Measurements from ENCODE around the gene MORN1. TPM values are rescaled to one million over a fixed set of nuclear protein-coding genes. Genes with fewer than 3 reads are reported as not detected.

The MORN1 gene
- total and polyA plus RNA-seq, 2 donors (not counting 3 experiments of a cell fraction or from before 2014, with no cell fraction given), result 4.3 to 6.4 TPM

GRCh38 chr1:2315674-2316450, 75.5 kb downstream of the MORN1 start:
- peaks cover 7% of the 10 kb centered on the region for H3K4me1 ChIP-seq (ENCODE audit: control insufficient read depth, extremely low read depth, insufficient read depth, low read length)
- H3K9me3 ChIP-seq (replicated peaks; ENCODE audit: control insufficient read depth, insufficient read depth, low read length), result no peaks in the 10 kb centered on the region
- H3K4me2 ChIP-seq (ENCODE audit: insufficient read depth, low read length), result no peak overlapping the region
- H3K9ac ChIP-seq (replicated peaks; ENCODE audit: extremely low read depth, insufficient read depth, low read length), result no peak overlapping the region
- no peak for FAIRE-seq
- no peaks in the 10 kb centered on the region for H4K20me1 ChIP-seq (replicated peaks; ENCODE audit: control insufficient read depth, extremely low read depth, insufficient read depth, low read length)
- CTCF ChIA-PET, result interaction anchor here (0.6 to 6.8 kb wide), 24 partner anchors 11 to 937 kb away, joined by 3 to 51 read pairs (median 4); partner anchors contain the start of genes FAAP20, MORN1, RER1 and SKI
- H3K4me3 ChIP-seq (replicated peaks in 1 of 3; ENCODE audit: insufficient read depth in 1 of 3, low read depth in 1 of 3, low read length in 3 of 3), result no peak overlapping the region
- BruUV-seq (replicated peaks), result no TSS peak
- dilution Hi-C loops (cut with MboI; ENCODE audit: extremely low pct_ligation_motif_present, low sequenced_read_pairs) (no loop called here), intact Hi-C loops (cut with micrococcal nuclease) (loop anchor here (2.0 kb wide), 2 partner anchors 15 to 37 kb away; no protein-coding TSS in a partner anchor)
- no peak for DNase-seq (ENCODE audit: low read depth, low spot score)
- H2AFZ ChIP-seq (ENCODE audit: low read depth, low read length), result no peak overlapping the region
- H3K36me3 ChIP-seq (ENCODE audit: control insufficient read depth in 2 of 2, extremely low read depth in 1 of 2, insufficient read depth in 2 of 2, low read length in 2 of 2), result no peaks in the 10 kb centered on the region
- POLR2A ChIA-PET, result interaction anchor here (1.3 to 1.9 kb wide), 2 partner anchors 87 to 88 kb away, joined by 5 to 6 read pairs; no protein-coding TSS in a partner anchor
- H3K9me1 ChIP-seq (replicated peaks; ENCODE audit: control insufficient read depth, extremely low read depth, insufficient read depth, low read length), result no peaks in the 10 kb centered on the region
- H3K79me2 ChIP-seq (ENCODE audit: control insufficient read depth, insufficient read depth, low read length), result no peaks in the 10 kb centered on the region
- no peaks in the 10 kb centered on the region for H3K27me3 ChIP-seq (ENCODE audit: control insufficient read depth in 2 of 2, insufficient read depth in 2 of 2, low read length in 2 of 2)
- TF ChIP-seq JUN (IDR thresholded peaks at IDR 0.05; ENCODE audit: borderline replicate concordance, insufficient read depth, insufficient read length, low read depth), result no peak
- no peak for TF ChIP-seq EZH2 (IDR thresholded peaks at IDR 0.05; ENCODE audit: borderline replicate concordance, low read depth, low read length, severe bottlenecking)
- no peak for TF ChIP-seq POLR2A (IDR thresholded peaks at IDR 0.05; ENCODE audit: low read depth, low read length)
- no peak for TF ChIP-seq FOS (IDR thresholded peaks at IDR 0.05; ENCODE audit: borderline replicate concordance, insufficient read depth, low read length)
- TF ChIP-seq POLR2AphosphoS5 (IDR thresholded peaks at IDR 0.05; ENCODE audit: insufficient read depth, low read depth, low read length), result no peak
- no peak for TF ChIP-seq MYC (IDR thresholded peaks at IDR 0.05; ENCODE audit: low read depth, low read length)
- TF ChIP-seq MAX (IDR thresholded peaks at IDR 0.05; ENCODE audit: insufficient read depth, insufficient read length), result no peak
- no peak for TF ChIP-seq CTCF (IDR thresholded peaks at IDR 0.05; ENCODE audit: extremely low read depth in 1 of 2, insufficient read depth in 1 of 2, low read depth in 1 of 2, low read length in 2 of 2)
- no peak for TF ChIP-seq GATA2 (IDR thresholded peaks at IDR 0.05; ENCODE audit: insufficient read depth, insufficient read length, low read depth, low read length)
- H3K27ac ChIP-seq (ENCODE audit: insufficient read depth, low read depth, low read length), result no peak overlapping the region
